ENCODE data around the gene DCC. TPM values are rescaled to one million over a fixed set of nuclear protein-coding genes. Genes with fewer than 3 reads are reported as not detected.

DCC gene
- total RNA-seq, 2 experiments from 2014 or later = not detected

GRCh38 chr18:52426041-52426440 lies 86.0 kb downstream of the DCC start:
- CTCF ChIA-PET = no interaction called here
- peaks cover 2% of the 10 kb centered on the region for H3K9me3 Mint-ChIP-seq
- no peak for TF ChIP-seq CTCF (IDR thresholded peaks at IDR 0.05)
- POLR2A ChIA-PET = no interaction called here
- intact Hi-C loops (cut with DNase I, micrococcal nuclease) = no loop called here
- Histone ChIP-seq H3K27me3 (ENCODE audit: control insufficient read depth in 1 of 2, insufficient read depth in 2 of 2, low read length in 2 of 2) (no peaks in the 10 kb centered on the region), H3K4me3 (ENCODE audit: low read length) (no peak overlapping the region), H3K36me3 (ENCODE audit: insufficient read depth, low read length) (no peaks in the 10 kb centered on the region), H3K27ac (ENCODE audit: low read depth in 1 of 2, low read length in 2 of 2) (no peak overlapping the region), H3K9me3 (ENCODE audit: control insufficient read depth in 1 of 2, insufficient read depth in 1 of 2, low read length in 2 of 2) (no peaks in the 10 kb centered on the region), H3K4me1 (ENCODE audit: insufficient read depth, low read length) (no peaks in the 10 kb centered on the region)
- no peak overlapping the region for H3K27ac Mint-ChIP-seq
- DNase-seq (no peak), ATAC-seq (ENCODE audit: poor library complexity) (no peak)
- H3K36me3 Mint-ChIP-seq (ENCODE audit: low read depth) = no peaks in the 10 kb centered on the region
- no peaks in the 10 kb centered on the region for H3K4me1 Mint-ChIP-seq (ENCODE audit: low read depth)
- H3K27me3 Mint-ChIP-seq = no peaks in the 10 kb centered on the region
- H3K4me3 Mint-ChIP-seq = no peak overlapping the region

- ATAC-seq (ENCODE audit: poor library complexity) (no peak), DNase-seq (no peak)
- H3K4me1 Mint-ChIP-seq (ENCODE audit: low read depth) = no peaks in the 10 kb centered on the region
- peaks cover 2% of the 10 kb centered on the region for H3K9me3 Mint-ChIP-seq
- no peak overlapping the region for H3K4me3 Mint-ChIP-seq
- ChIA-PET CTCF (no interaction called here), POLR2A (no interaction called here)
- H3K36me3 ChIP-seq (ENCODE audit: insufficient read depth, low read length) = no peaks in the 10 kb centered on the region
- H3K4me1 ChIP-seq (ENCODE audit: insufficient read depth, low read length) = no peaks in the 10 kb centered on the region
- no peak for TF ChIP-seq CTCF (IDR thresholded peaks at IDR 0.05)
- H3K27ac ChIP-seq (ENCODE audit: low read depth in 1 of 2, low read length in 2 of 2) = no peak overlapping the region
- intact Hi-C loops (cut with DNase I, micrococcal nuclease) = no loop called here
- H3K27me3 Mint-ChIP-seq = no peaks in the 10 kb centered on the region
- no peak overlapping the region for H3K4me3 ChIP-seq (ENCODE audit: low read length)
- H3K36me3 Mint-ChIP-seq (ENCODE audit: low read depth) = no peaks in the 10 kb centered on the region
- H3K27ac Mint-ChIP-seq = no peak overlapping the region
- H3K27me3 ChIP-seq (ENCODE audit: control insufficient read depth in 1 of 2, insufficient read depth in 2 of 2, low read length in 2 of 2) = no peaks in the 10 kb centered on the region
- no peaks in the 10 kb centered on the region for H3K9me3 ChIP-seq (ENCODE audit: control insufficient read depth in 1 of 2, insufficient read depth in 1 of 2, low read length in 2 of 2)
These were observed 86.5 kb downstream of the DCC start for GRCh38 chr18:52426462-52426861.

GRCh38 chr18:52427521-52428175 lies 87.7 kb downstream of the DCC start:
- Histone ChIP-seq H3K27ac (ENCODE audit: low read depth in 1 of 2, low read length in 2 of 2) (no peak overlapping the region), H3K27me3 (ENCODE audit: control insufficient read depth in 1 of 2, insufficient read depth in 2 of 2, low read length in 2 of 2) (no peaks in the 10 kb centered on the region), H3K4me1 (ENCODE audit: insufficient read depth, low read length) (no peaks in the 10 kb centered on the region), H3K9me3 (ENCODE audit: control insufficient read depth in 1 of 2, insufficient read depth in 1 of 2, low read length in 2 of 2) (no peaks in the 10 kb centered on the region), H3K36me3 (ENCODE audit: insufficient read depth, low read length) (no peaks in the 10 kb centered on the region), H3K4me3 (ENCODE audit: low read length) (no peak overlapping the region)
- H3K36me3 Mint-ChIP-seq (ENCODE audit: low read depth) = no peaks in the 10 kb centered on the region
- intact Hi-C loops (cut with DNase I, micrococcal nuclease) = no loop called here
- CTCF ChIA-PET = no interaction called here
- no peak for TF ChIP-seq CTCF (IDR thresholded peaks at IDR 0.05)
- no peaks in the 10 kb centered on the region for H3K27me3 Mint-ChIP-seq
- H3K4me3 Mint-ChIP-seq = no peak overlapping the region
- H3K4me1 Mint-ChIP-seq (ENCODE audit: low read depth) = no peaks in the 10 kb centered on the region
- no peak for DNase-seq
- no peak overlapping the region for H3K27ac Mint-ChIP-seq
- POLR2A ChIA-PET = no interaction called here
- no peak for ATAC-seq (ENCODE audit: poor library complexity)
- H3K9me3 Mint-ChIP-seq = peaks cover 2% of the 10 kb centered on the region
